Thymus (tissue), 11 donors: Measurements from ENCODE around the gene CDCA8. TPM values are rescaled to one million over a fixed set of nuclear protein-coding genes. Genes with fewer than 3 reads are reported as not detected.

ENCODE experiments used
- DNase-seq, 9 donors: peaks; one replicate each; pipeline ENCODE4 v3.0.0-alpha.2; 2013; ENCODE audit warnings: low spot score in 9 of 9, low read depth in 6 of 9, missing footprints in 1 of 9
- H3K27ac ChIP-seq, 2 donors: one replicate each; pipeline ENCODE4 v1.5.1; 2013; ENCODE audit warnings: control low read depth in 1 of 2, low read depth in 1 of 2, low read length in 1 of 2, mild to moderate bottlenecking in 1 of 2, moderate library complexity in 1 of 2
- H3K27me3 ChIP-seq, 2 donors: one replicate each; pipeline ENCODE4 v1.5.1; 2013; ENCODE audit warnings: low read length in 1 of 2; ENCODE audit not compliant: control insufficient read depth in 2 of 2, insufficient read depth in 1 of 2
- H3K36me3 ChIP-seq, 2 donors: one replicate each; pipeline ENCODE4 v1.5.1; 2013; ENCODE audit warnings: low read length in 1 of 2, mild to moderate bottlenecking in 1 of 2, moderate library complexity in 1 of 2; ENCODE audit not compliant: control insufficient read depth in 2 of 2, insufficient read depth in 2 of 2
- H3K4me1 ChIP-seq, 2 donors: one replicate each; pipeline ENCODE4 v1.5.1; 2013; ENCODE audit warnings: low read length in 2 of 2; ENCODE audit not compliant: control insufficient read depth in 2 of 2, insufficient read depth in 2 of 2
- H3K4me3 ChIP-seq, 2 donors: one replicate each; pipeline ENCODE4 v1.5.1; 2013; ENCODE audit warnings: low read length in 2 of 2, control low read depth in 1 of 2, mild to moderate bottlenecking in 1 of 2
- H3K9me3 ChIP-seq, 2 donors: one replicate each; pipeline ENCODE4 v1.5.1; 2013; ENCODE audit warnings: low read length in 1 of 2, mild to moderate bottlenecking in 1 of 2; ENCODE audit not compliant: control insufficient read depth in 2 of 2, insufficient read depth in 1 of 2
- WGBS: extraction: QIAGEN DNeasy Blood & Tissue Kit; methylation state at CpG from one replicate; pipeline ENCODE4 v1.1.7; 2013; 5-methylcytosine and 5-hydroxymethylcytosine counted together
- polyA plus RNA-seq: library from polyadenylated mRNA; stranded (reverse); fragments of 200-250 nt; gene quantifications from one replicate; pipeline ENCODE4 v1.2.3, GENCODE V29; 2013
- total RNA-seq: library from RNA; stranded (reverse); fragments of 120-200 nt; gene quantifications from one replicate; pipeline ENCODE4 v1.2.4, GENCODE V29; 2013
- donor health status: healthy.

Gene CDCA8
- total and polyA plus RNA-seq, 2 donors = 5.8 to 12.6 TPM

DNA sequence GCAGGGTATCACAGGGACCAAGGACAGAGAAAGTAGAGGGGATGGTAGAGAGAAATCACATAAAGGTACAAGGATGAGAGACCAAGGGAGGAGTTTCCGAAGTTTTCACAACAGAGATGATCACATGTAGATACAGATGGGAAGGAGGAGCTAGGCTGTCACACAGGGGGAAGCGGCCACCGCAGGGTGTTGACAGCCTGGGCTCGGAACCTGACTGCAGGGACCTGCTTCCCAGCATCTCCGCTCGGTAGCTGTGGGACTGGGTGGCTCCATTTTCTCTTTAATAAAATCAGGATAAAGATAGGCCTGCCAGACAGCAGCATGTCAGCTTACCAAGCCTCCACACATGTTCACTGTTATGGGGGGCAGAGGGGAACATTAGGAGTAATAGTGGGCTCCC lies 32.3 kb downstream of the CDCA8 start:
- no peak overlapping the region for H3K27ac ChIP-seq
- H3K36me3 ChIP-seq = no peaks in the 10 kb centered on the region
- no peak for DNase-seq
- H3K4me1 ChIP-seq = no peaks in the 10 kb centered on the region
- WGBS = 96% methylated on average over 6 of the region's 6 CpGs
- no peaks in the 10 kb centered on the region for H3K9me3 ChIP-seq
- H3K4me3 ChIP-seq = no peak overlapping the region
- H3K27me3 ChIP-seq = peaks cover 0 to 17% of the 10 kb centered on the region in 2 donors

DNA sequence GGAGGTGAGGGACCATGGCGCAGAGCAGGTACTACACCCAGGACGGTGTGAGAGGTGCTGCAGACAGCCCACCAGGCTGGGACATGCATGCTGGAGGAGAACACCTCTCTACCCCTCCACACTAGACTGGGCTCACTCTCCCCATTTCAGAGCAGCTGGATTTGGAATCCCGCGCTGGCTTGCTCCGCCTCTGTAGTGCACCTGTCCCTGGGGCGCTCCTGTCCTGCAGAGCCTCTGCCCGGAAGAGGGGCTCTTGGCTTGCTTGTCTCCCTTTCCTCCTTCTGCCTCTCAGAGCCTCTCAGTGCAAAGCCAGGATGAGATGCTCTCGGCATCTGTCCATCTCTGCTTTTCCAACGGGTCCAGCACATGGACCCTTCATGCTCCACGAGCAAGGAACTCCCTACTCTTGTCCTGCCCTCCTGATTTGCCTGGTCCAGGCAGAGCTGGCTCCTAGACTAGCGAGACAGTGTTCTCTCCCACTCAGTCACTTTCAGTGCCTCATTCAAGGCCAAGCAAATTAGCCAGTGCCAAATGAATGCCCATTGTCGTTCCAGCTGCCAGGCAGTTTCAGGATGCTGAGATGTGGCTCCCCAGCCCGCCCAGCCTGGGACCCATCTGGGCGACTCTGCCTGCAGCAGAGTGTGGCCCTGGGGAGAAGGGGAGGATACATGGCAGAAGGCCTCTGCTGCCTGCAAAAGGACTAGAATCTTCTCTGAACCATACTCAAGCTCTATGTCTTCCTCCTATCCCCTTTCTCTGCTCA lies 33.7 kb downstream of the CDCA8 start:
- H3K4me1 ChIP-seq = no peaks in the 10 kb centered on the region
- no peak for DNase-seq
- WGBS = 84% methylated on average over 14 of the region's 14 CpGs
- H3K27me3 ChIP-seq = peaks cover 0 to 19% of the 10 kb centered on the region in 2 donors
- no peaks in the 10 kb centered on the region for H3K9me3 ChIP-seq
- H3K36me3 ChIP-seq = no peaks in the 10 kb centered on the region
- no peak overlapping the region for H3K4me3 ChIP-seq
- no peak overlapping the region for H3K27ac ChIP-seq

DNA sequence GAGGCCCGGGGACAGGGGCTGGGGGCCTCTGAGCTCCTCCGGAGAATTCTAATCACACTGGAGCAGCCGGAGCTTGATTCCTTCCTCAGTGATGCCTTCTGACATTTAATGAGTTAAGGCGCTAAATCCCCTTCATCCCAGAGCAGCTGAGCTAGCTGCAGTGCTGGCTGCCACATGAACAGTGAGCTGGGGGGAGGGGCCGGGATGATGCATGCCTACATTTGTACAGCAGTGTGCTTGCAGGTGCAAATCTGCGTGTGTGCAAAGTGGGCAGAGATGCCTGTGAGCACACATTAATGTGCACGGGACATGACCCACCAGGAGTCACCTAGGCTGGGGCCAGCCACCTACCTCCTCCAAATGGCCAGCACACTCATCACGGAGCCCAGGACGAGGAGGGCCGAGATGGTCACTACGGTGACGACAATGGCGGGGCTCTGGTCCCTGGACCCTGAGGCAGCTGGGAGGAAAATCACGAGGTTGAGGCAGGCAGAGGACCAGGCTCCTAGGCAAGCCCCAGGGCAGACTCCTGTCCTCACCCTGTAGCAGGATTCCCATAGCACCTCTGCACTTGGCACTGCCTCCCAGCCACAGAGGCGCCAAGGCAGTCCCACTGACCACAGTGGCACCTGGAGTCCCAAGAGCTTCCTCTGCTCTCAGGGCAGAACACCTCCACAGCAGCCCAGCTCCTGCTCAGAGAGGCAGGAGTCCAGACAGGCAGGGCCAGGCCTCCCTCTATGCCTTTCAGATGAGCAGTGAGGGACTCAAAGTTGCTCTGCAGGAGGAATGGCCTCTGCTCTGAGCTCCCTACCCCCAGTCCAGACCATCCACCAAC lies 34.7 kb downstream of the CDCA8 start:
- DNase-seq = no peak
- Histone ChIP-seq H3K36me3 (no peaks in the 10 kb centered on the region), H3K27me3 (peaks cover 0 to 17% of the 10 kb centered on the region in 2 donors), H3K9me3 (no peaks in the 10 kb centered on the region), H3K4me1 (no peaks in the 10 kb centered on the region), H3K4me3 (no peak overlapping the region), H3K27ac (no peak overlapping the region)
- 63% methylated on average over 15 of the region's 15 CpGs for WGBS

DNA sequence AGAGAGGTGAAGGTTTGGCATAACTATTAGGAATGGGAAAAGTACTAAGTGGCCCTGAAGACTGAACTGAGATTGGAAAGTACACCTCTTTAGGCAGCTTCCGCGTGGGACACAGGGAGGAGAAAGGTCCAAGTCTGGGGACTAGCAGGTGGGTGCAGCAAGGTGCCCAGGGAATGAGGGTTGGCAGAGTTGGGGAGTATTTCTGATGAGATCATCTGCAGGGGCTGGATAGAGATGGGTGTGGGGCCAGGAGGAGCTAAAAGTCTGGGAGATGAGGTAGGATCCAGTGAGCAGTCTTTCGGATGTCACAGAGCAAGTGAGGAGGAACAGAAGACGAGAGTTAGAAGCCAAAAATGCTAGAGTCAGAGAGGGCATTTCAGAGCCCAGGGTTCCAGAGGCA lies 36.1 kb downstream of the CDCA8 start:
- H3K27ac ChIP-seq = no peak overlapping the region
- peaks cover 0 to 19% of the 10 kb centered on the region in 2 donors for H3K27me3 ChIP-seq
- H3K36me3 ChIP-seq = no peaks in the 10 kb centered on the region
- no peak for DNase-seq
- WGBS = 90% methylated on average over 4 of the region's 4 CpGs
- no peaks in the 10 kb centered on the region for H3K4me1 ChIP-seq
- H3K4me3 ChIP-seq = no peak overlapping the region
- H3K9me3 ChIP-seq = no peaks in the 10 kb centered on the region

DNA sequence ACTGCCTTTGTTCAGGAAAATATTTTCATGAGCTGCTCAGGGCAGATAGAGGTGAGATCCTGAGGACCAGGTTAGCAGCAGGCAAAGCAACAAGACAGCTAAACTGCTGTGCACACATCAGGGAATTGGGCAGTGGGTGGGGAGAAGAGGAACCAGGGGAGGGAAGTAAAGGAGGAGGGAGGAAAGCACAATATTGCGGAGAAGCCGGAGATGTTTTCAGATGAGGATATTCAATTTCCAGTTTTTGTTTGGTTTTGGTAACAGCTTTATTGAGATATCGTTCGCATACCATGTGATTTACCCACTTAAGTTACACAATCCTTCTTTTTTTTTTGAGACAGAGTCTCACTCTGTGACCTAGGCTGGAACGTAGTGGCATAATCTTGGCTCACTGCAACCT lies 38.1 kb downstream of the CDCA8 start:
- no peak overlapping the region for H3K27ac ChIP-seq
- no peaks in the 10 kb centered on the region for H3K9me3 ChIP-seq
- H3K36me3 ChIP-seq = no peaks in the 10 kb centered on the region
- H3K4me3 ChIP-seq = no peak overlapping the region
- no peak for DNase-seq
- H3K27me3 ChIP-seq = peaks cover 0 to 28% of the 10 kb centered on the region in 2 donors
- H3K4me1 ChIP-seq = no peaks in the 10 kb centered on the region
- WGBS = 60% methylated on average over 5 of the region's 5 CpGs

DNA sequence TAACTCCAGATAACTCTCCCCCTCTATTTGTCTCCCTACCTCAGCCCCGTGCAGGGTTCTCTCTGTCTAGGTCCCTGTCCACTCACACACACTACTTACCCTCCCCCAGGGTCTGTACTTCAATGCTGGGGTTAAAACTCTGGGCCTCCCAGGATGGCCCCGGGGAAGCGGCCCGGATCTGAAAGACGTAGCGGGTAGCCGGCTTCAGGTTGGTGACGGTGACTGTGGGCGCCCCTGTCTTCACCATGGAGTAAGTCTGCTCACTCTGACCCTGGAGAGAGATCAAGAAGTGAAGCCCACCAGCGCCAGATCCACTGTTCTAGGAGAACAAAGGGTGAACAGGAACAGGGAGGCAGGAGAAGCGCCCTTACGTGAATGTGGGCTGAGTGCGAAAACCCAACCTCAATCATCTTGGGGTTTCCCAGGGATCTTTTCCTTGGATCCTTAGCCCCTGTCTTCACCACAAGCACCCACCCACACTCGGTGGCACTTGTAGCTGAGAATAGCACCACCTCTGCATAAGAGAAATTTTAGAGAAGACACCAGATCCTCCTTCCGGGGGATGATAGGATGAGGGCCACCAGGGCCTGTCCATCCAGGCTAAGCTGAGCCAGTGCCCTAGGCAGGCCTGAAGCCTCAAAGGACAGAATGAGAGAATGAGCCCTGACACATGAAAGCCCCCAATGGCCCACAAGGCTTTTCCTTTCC lies 39.1 kb downstream of the CDCA8 start:
- Histone ChIP-seq H3K4me3 (no peak overlapping the region), H3K9me3 (no peaks in the 10 kb centered on the region), H3K27ac (no peak overlapping the region), H3K27me3 (peaks cover 0 to 24% of the 10 kb centered on the region in 2 donors), H3K36me3 (no peaks in the 10 kb centered on the region), H3K4me1 (no peaks in the 10 kb centered on the region)
- WGBS = 96% methylated on average over 15 of the region's 15 CpGs
- no peak for DNase-seq

DNA sequence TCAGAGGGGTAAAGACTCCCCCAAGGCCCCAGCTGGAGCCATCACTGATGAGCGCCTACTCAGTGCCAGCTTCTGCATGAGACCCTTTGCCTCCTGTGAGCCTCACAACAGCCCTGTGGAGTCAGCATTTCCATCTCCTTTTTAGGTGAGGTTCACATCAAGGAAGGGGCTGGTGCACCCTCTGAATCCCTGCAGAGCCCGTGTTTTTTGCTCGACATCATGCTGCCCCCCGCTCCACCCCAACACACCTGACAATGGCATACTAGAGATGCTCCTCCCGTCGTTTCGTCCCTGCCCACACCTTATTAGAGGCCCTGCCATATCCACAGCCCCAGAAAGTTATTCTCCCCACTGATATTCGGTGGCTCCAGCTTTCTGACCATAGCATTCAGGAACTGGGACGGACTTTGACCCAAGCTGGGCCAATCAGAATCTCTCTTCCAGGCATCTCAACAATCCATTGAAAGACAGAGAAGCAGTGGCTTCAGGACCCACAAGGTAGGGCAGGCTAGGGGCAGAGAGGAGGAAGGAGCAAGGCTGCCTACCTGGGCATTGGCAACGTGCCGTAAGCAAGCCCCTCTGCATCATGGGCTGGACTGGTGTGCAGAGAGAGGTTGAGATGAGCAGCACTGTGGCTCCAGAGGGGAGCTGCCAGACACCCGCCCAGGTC lies 39.9 kb downstream of the CDCA8 start:
- no peak overlapping the region for H3K27ac ChIP-seq
- H3K36me3 ChIP-seq = no peaks in the 10 kb centered on the region
- H3K9me3 ChIP-seq = no peaks in the 10 kb centered on the region
- 93% methylated on average over 12 of the region's 12 CpGs for WGBS
- peaks cover 0 to 20% of the 10 kb centered on the region in 2 donors for H3K27me3 ChIP-seq
- no peak for DNase-seq
- H3K4me3 ChIP-seq = no peak overlapping the region
- H3K4me1 ChIP-seq = no peaks in the 10 kb centered on the region

DNA sequence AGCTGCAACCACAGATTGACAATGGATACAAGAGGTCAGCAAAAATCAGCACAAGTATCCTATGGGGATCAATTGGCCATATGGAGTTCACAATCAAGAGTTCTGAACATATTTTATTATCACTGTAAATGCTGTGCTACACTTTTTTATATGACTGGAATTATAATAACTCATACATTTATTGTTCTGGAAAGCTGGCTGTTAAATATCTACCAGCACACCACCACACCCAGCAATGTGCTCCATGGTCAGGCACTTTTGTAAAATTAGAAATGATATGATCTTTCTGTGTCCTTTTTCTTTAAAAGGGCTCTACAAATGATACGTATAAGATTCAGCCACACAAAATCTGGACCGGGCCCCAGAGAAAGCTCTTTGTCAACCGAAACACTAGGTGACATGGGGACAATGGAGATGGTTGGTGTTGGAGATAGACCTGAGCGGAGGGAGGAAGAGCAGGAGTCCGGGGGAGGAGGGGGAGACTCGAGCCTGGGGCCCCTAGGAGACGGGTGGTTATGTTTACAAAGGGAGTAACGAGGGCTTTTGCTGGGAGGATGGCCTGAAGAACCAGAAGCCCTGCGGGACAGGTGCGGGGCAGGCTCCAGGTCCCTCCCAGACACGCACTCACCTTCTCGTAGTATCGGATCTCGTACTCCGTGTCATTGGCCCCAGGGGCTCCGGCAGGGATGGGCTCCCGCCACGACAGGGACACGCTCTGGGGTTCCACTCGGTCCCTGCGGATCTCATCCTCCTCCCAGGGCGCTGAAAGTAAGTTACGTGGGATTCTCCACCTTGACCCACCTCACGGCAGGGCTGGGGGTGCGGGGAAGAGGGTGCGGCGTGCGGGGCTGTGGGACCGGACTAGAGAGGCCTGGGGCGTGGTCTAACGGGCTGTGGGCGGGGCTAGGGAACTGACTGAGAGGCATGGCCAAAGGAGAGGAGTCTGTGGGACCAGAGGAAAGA lies 42.6 kb downstream of the CDCA8 start:
- no peak overlapping the region for H3K4me3 ChIP-seq
- H3K9me3 ChIP-seq = no peaks in the 10 kb centered on the region
- peaks cover 0 to 16% of the 10 kb centered on the region in 2 donors for H3K27me3 ChIP-seq
- H3K27ac ChIP-seq = no peak overlapping the region
- no peaks in the 10 kb centered on the region for H3K36me3 ChIP-seq
- DNase-seq = no peak
- 29% methylated on average over 32 of the region's 32 CpGs for WGBS
- no peaks in the 10 kb centered on the region for H3K4me1 ChIP-seq
